COR-L47 (cell line): ENCODE measurements around the gene WWC2.
"Not testable (repeated sequence)": the region's sequence is repeated elsewhere in the genome, so short reads cannot be mapped to it uniquely, and the experiment has no call there.

Source experiments
- DNase-seq: peaks from one replicate; lab custom pipeline; 2025; lab: John Stamatoyannopoulos, UW

Gene WWC2

GRCh38 chr4:183100827-183101226, 1.8 kb downstream of the WWC2 start:
- no peak for DNase-seq

- DNase-seq, result no peak
These were observed 3.0 kb downstream of the WWC2 start for GRCh38 chr4:183101956-183102480.

- no peak for DNase-seq
These were observed 6.0 kb downstream of the WWC2 start for GRCh38 chr4:183105092-183105491.

- DNase-seq, result no peak
These were observed 7.8 kb downstream of the WWC2 start for GRCh38 chr4:183106839-183107238.

- no peak for DNase-seq
These were observed 8.9 kb downstream of the WWC2 start for GRCh38 chr4:183107891-183108459.

GRCh38 chr4:183110244-183110643, 11.2 kb downstream of the WWC2 start:
- DNase-seq, result no peak

- no peak for DNase-seq
These were observed 12.4 kb downstream of the WWC2 start for GRCh38 chr4:183111452-183111885.

GRCh38 chr4:183118141-183118540, 19.1 kb downstream of the WWC2 start:
- no peak for DNase-seq

GRCh38 chr4:183118585-183118984, 19.5 kb downstream of the WWC2 start:
- DNase-seq, result no peak

GRCh38 chr4:183121660-183122059, 22.6 kb downstream of the WWC2 start:
- not testable (repeated sequence) for DNase-seq

GRCh38 chr4:183124228-183124627, 25.2 kb downstream of the WWC2 start:
- DNase-seq, result no peak

- DNase-seq, result no peak
These were observed 25.8 kb downstream of the WWC2 start for GRCh38 chr4:183124865-183125264.

- DNase-seq, result no peak
These were observed 30.1 kb downstream of the WWC2 start for GRCh38 chr4:183129125-183129524.

- no peak for DNase-seq
These were observed 30.6 kb downstream of the WWC2 start for GRCh38 chr4:183129675-183130074.

GRCh38 chr4:183130328-183131155, 31.5 kb downstream of the WWC2 start:
- peak; percentile 89 for DNase-seq

- DNase-seq, result no peak
These were observed 33.0 kb downstream of the WWC2 start for GRCh38 chr4:183132081-183132480.

GRCh38 chr4:183132865-183133264, 33.8 kb downstream of the WWC2 start:
- DNase-seq, result no peak

- no peak for DNase-seq
These were observed 37.8 kb downstream of the WWC2 start for GRCh38 chr4:183136855-183137254.

- DNase-seq, result no peak
These were observed 40.1 kb downstream of the WWC2 start for GRCh38 chr4:183139058-183139750.

GRCh38 chr4:183139972-183140570, 41.0 kb downstream of the WWC2 start:
- no peak for DNase-seq

GRCh38 chr4:183140911-183141320, 41.9 kb downstream of the WWC2 start:
- DNase-seq, result no peak

GRCh38 chr4:183141997-183142396, 42.9 kb downstream of the WWC2 start:
- no peak for DNase-seq
